Germinal center (tissue), 1 donor: ENCODE results near the gene TMSB15A.
"Not testable (repeated sequence)": the region's sequence is repeated elsewhere in the genome, so short reads cannot be mapped to it uniquely, and the experiment has no call there.

Experiments used
- DNase-seq: peaks from one replicate; pipeline ENCODE4 v3.0.0; 2012; ENCODE audit warnings: mixed read lengths, low spot score

The TMSB15A gene

DNA sequence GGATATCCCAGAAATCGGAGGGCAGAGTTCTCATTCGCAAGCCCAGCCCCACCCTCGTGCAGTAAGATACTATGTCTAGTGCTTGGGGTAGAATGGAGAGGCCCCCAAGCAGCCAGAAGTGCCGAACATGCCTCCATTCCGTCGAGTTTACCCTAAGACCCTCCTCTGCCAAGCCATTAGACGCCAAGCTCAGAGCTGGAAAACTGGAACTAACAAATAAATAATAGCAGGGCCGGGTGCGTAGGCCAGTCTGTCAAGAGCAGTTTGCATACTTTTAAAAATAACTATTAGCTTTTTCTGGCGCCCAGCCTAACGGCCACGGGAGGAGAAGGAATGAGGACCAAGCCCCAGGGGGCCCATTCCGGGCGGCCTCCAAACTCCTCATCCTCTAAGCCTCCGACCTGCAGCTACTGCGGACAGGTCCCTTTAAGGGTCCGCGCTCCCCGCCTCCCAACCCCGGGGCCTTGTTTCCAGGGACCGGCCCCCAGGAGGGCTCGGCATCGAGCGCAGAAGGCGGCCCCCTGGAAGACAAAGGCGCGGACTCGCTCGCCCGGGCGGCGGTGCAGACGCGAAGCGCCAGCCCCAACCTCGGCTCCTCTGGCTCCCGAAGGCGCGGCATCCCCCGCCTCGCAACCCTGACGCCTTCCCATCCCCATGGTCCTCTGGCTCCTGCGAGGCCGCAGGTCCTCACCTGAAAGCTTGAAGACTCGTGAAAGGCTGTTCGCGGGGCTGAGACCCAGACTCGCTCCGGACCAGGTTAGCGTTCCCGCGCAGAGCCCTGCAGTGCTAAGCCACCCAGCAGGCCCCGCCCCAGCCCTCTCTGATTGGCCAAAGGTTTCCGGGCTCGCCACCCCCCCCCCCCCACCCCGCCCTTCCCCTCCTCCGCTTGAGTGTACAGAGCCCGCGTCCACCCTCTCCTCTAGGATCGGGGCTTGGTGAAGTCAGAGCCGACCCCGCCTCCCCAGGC lies at the start of gene TMSB15A:
Gene TMSB15A, minus strand, starts transcription at position 765 of the 967 bp plus-strand sequence.
- DNase-seq, result peak; percentile 61

DNA sequence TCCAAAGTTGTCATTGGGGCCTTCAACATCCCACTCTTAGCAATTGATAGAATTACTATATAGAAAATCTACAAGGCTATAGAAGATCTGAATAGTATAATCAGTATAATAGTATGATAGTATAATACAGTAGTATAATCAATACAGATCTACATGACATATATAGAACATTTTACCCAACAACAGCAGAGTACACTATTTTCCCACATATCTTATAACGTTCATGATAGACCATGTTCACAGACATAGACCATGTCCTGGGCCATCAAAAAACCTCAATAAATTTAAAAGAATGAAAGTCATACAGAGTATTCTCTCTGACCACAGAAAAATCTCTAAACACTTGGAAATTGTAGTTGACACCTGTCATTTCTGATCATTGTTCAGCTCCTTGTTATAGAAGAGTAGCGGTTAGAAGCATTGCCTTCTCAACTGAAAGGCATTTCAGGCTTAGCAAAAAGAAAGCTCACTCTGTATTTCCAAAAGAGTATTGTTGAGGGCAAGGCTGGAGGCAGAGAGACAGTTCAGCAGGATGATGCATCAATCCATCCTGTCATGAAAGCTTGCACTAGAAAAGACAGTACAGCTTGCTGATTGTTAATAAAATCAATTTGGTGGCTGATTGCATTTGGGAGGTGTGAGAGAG lies 44.0 kb upstream of the TMSB15A start:
- no peak for DNase-seq

DNA sequence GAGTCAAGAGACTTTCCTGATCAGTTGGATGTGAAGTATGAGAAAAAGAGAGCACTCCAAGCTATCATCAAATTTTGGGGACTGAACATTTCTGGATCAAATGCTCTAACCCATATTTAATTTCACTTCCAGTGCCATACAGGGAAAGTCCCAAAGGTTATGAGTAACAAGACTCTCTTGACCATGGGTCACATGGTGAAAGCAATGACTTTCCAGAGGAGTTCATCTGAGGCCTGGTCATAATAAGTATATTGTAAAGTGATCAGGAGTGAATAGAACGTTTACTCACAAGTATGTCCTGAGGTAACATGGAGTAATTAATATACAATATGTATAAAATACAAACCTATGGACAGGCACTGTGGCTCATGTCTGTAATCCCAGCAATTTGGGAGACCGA lies 42.1 kb upstream of the TMSB15A start:
- DNase-seq, result no peak

DNA sequence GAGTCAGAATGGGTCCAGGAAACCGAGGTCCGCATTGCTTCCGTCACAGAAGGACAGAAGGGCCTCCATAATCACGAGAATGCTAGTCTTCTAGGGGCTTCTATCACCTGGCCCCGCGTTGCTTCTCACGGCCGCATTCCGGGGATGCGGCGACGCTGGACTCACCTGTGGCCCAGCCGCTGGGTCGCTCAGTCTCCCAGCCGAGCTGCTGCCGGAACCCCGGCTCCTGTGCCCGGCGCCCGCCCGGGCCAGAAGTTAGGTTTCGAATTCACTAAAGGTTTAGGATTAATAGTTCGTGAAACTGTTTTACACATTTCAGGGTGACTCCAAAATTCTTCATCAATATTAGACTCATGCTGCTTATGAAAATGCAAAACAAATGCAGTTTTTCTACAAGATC lies 31.7 kb upstream of the TMSB15A start:
- no peak for DNase-seq

DNA sequence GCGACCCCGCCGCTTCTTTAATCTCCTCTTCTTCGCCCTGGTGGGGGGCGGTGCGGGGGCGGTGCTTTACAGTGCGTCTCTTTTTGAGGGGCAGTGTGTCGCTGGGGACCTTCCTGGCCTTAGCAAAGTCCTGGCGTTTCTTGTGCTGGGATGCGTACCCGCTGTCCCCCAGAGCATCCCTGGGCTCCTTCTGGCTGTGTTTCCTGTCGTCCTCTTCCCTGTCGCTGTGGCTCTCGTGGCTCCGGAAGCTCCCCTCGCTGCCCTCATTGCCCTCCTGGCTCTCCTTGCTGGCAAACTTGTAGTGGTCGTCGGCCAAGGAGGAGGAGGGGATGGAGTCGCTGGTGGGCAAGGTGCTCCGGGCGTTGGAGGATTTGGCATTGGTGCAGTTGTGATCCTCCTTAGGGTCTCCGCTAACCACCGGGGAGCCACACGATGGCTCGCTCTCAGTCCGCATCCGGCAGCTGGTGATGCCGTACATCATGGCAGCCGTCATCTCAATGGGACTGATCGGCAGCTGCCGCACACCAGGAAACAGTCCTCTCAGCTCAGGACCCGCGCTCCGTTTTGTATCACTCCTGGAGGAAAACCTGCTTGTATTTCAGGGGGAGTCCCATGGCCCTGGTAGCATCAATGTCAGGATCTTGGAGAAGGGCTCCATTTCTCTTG lies 30.4 kb upstream of the TMSB15A start:
- DNase-seq, result peak; percentile 1

DNA sequence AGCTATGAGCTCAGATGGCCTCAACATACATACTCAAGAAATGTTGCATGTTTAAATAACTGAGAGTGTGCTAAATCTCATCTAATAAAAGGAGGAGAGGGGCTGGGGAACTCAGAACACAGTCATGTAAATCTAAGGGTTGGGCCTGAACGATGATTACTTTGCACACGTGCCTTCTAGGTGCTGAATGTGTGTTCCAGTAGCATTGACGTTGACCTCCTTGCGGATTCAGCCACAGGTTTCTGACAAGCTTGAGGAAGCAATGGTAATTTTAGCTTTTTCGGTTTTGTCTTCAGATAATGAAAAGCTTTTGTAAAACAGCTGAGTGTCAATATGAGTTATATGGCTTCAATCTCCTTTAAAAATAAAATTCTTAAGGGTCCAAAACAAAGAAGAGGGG lies 29.6 kb upstream of the TMSB15A start:
- DNase-seq, result not testable (repeated sequence)

DNA sequence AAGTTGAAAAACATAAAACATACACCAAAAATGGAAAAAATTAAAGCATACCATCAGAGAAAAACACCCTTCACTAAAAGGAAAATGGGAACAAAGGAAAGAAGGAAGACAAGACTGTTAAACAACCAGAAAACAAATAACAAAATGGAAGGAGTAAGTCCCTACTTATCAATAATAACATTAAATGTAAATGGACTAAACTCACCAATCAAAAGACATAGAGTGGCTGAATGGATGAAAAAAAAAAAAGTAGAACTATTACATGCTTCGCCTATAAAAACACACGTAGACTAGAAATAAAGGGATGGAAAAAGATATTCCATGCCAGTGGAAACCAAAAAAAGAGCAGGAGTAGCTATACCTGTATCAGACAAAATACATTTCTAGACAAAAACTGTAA lies 19.4 kb upstream of the TMSB15A start:
- DNase-seq, result no peak

DNA sequence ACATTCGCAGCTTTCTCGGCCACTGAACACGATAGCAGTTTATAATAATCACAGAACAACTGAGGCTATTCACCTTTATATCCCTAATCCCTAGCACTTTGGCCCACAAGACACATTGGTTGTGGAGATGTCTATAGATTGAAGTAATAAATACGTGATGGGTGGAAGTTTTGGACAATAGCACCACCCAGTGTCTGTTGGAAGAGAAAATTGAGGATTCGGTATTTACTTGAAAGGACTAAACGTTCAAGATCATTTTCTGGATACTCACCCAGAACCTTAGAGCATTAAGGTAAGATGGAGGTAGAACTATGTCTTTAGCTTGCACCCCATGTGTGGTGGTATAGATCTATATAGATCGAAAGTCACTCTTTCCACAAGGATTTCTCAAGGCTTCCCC lies 787 bp upstream of the TMSB15A start:
- no peak for DNase-seq

DNA sequence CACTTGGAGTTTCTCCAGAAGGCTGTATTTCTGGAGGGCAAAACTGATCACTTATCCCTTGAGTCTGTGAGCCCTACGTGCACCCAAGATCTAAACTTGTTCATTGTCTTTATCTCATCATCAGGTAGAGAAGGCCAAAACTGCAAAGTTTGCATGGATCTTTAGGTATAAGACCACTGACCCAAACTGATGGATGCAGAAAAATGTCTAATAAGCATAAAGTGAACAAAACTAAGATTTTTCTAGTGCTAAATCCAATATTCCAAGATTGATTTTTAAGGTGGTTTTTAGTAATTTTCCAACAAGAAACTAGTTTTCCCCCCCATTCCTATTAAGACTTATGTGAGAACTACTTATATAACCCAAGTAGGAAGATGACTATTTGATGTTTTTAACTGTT lies 2.0 kb downstream of the TMSB15A start:
- DNase-seq, result no peak

DNA sequence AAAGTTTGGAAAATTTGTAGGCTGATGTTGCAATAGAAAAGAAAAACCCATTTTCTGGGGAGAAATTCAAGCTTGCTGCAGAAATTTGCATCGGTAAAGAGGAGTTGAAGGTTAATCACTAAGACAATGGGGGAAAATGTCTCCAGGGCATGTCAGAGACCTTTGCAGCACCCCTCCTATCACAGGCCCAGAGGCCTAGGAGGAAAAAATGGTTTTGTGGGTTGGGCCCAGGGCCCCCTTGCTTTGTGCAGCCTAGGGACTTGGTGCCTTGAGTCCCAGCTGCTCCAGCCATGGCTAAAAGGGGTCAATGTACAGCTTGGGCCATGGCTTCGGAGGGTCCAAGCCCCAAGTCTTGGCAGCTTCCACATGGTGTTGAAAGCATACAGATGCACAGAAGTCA lies 17.8 kb downstream of the TMSB15A start:
- no peak for DNase-seq

DNA sequence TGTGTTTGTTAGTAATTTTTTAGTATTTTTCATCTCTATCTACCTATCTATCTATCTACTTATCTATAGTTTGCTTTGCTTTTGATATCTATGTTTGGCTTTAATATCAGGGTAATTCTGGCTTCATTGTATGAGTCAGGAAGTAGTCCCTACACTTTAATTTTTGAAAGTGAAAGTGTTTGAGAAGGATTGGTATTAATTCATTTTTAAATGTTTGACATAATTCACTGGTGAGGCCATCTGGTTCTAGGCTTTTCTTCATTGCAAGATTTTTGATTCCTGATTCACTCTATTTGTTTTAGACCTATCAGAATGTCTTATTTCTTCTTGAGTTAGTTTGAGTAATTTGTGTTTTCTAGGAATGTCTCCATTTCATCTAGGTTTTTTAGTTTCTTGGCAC lies 24.8 kb downstream of the TMSB15A start:
- no peak for DNase-seq

DNA sequence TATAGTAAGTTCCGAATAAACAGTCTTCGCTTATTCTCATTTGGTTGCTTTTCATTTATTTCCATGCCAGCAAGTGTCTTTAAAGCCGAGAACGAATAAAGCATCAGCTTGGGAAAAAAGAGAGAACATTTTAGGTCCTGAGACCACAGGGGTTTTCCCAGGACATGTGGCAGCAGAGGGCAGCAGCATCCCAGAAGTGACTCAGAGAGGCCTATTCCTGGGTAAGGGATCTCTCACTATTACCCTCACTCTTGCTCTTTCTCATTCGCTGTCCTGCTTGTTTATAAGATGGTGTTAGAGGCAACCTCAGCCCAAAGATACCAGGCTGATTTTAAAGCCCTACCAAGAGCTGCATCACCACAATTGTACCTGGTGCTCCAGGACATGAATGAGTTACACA lies 37.8 kb downstream of the TMSB15A start:
- not testable (repeated sequence) for DNase-seq

DNA sequence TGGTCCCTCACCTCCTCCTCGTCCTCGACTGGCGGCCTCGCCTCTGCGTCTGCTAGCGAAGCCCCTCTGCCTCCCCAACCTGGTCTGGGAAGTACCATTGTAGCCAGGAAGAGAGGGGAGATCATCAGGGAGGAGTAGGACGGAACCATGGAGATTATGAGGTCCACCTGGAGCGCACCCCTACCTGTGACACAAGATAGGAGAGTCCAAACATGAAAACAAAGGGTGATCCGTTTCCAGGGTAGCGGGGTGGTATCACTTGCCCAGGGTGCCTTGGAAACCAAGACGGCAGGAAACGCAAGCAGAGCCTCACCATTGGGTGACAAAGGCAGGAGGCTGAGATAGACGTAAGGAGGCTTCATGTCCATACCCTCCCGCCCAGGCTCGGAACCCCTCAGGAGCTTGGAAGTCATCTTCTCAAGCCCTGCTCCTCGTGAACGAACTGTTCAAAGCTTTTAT lies 44.7 kb downstream of the TMSB15A start, which contains the start of gene TCP11X2:
Gene TCP11X2, minus strand, starts transcription at position 51 of the 459 bp plus-strand sequence.
- not testable (repeated sequence) for DNase-seq

DNA sequence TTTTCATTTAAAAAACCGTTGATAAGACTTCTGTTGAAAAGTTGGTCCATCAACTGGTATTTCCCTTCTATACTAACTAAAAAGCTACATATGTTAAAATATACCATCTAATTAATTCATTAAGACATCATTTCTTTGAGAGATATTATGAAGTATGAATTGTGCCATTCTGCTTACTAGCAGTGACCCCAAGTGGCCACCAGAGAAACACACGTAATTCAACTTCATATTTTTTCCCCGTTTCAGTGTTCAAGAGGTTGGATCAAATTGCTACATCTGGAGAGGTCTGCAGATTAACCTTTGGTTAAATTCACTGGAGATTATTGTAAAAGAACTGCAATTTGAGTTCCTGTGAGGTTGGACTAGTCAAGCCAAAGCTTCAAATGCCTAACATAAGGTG lies 46.3 kb downstream of the TMSB15A start:
- not testable (repeated sequence) for DNase-seq
